NB4 (cell line): ENCODE results near the gene DHRS2.

Experiments
- DNase-seq: peaks from one replicate; pipeline ENCODE4 v3.0.0; 2010; ENCODE audit warnings: low read depth
- H3K4me3 ChIP-seq: one replicate; pipeline ENCODE4 v1.5.1; 2011; ENCODE audit warnings: mild to moderate bottlenecking, low read depth, low read length, moderate library complexity
- CTCF ChIP-seq: IDR thresholded peaks from one replicate; pipeline ENCODE4 v1.5.1; 2012; ENCODE audit warnings: low read depth, low read length
- MAX ChIP-seq: IDR thresholded peaks from 2 replicates; pipeline ENCODE4 v1.6.1; 2011; ENCODE audit warnings: low read depth, low read length
- MYC ChIP-seq: IDR thresholded peaks from 2 replicates; pipeline ENCODE4 v1.6.1; 2011; ENCODE audit warnings: low read depth, low read length
- POLR2A ChIP-seq: IDR thresholded peaks from 2 replicates; pipeline ENCODE4 v1.6.1; 2011; ENCODE audit warnings: mild to moderate bottlenecking; ENCODE audit not compliant: insufficient read length; ENCODE audit errors: extremely low read depth

DHRS2 gene

DNA sequence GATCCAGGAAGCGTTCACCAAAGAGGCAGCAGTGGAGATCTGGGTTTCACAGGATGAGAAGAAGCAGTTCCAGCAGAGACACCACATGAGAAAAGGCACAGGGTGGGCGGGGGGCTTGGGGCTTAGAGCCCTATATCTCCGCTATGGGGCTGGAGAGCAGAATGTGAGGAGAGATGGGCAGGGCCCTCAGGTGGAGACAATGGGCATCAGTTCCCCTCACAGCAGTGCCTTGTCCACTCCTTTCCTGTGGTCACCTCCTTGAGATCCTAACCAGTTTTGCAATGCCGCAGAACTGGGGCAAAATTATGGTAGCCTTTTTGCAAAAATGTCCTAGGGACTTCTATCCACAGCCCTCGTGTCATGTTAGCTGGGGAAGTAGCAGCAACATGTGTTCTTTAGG is 27.5 kb downstream of the DHRS2 start:
- no peak for DNase-seq
- H3K4me3 ChIP-seq: no peak overlapping the region
- TF ChIP-seq MYC: no peak
- no peak for TF ChIP-seq CTCF
- TF ChIP-seq MAX: no peak
- TF ChIP-seq POLR2A: no peak

GRCh38 chr14:23664207-23664885 is 28.2 kb downstream of the DHRS2 start:
- no peak for TF ChIP-seq POLR2A
- TF ChIP-seq MYC: no peak
- no peak for TF ChIP-seq CTCF
- TF ChIP-seq MAX: no peak
- peak; percentile 81 for DNase-seq
- no peak overlapping the region for H3K4me3 ChIP-seq

- TF ChIP-seq POLR2A (no peak), MYC (no peak), MAX (no peak), CTCF (no peak)
- DNase-seq: no peak
- H3K4me3 ChIP-seq: no peak overlapping the region
These were observed 29.3 kb downstream of the DHRS2 start for GRCh38 chr14:23665302-23666016.

- DNase-seq: no peak
- TF ChIP-seq MAX (no peak), CTCF (no peak), POLR2A (no peak), MYC (no peak)
- H3K4me3 ChIP-seq: no peak overlapping the region
These were observed 31.0 kb downstream of the DHRS2 start for GRCh38 chr14:23667134-23667533.

GRCh38 chr14:23669441-23669840 is 33.3 kb downstream of the DHRS2 start:
- DNase-seq: no peak
- TF ChIP-seq MAX (no peak), MYC (no peak), CTCF (no peak), POLR2A (no peak)
- H3K4me3 ChIP-seq: no peak overlapping the region
